Cardiac muscle cell (in vitro differentiated cells and primary cell): ENCODE data around the gene DLG1. TPM values are rescaled to one million over a fixed set of nuclear protein-coding genes. Genes with fewer than 3 reads are reported as not detected.

Experiments used
- DNase-seq, 2 donors: peaks; one replicate each; pipeline versions ENCODE4 v3.0.0 to v3.0.0-alpha.2; 2010 to 2017; ENCODE audit warnings: low read depth in 1 of 2, low spot score in 1 of 2
- H3K27ac ChIP-seq: fragments of 200-600 bp; sonication (generic); 2 replicates; pipeline ENCODE4 v1.5.1; 2016
- H3K27me3 ChIP-seq: fragments of 200-600 bp; sonication (generic); 2 replicates; pipeline ENCODE4 v1.6.0; 2016; ENCODE audit warnings: control low read depth
- H3K36me3 ChIP-seq: fragments of 200-600 bp; sonication (generic); 2 replicates; pipeline ENCODE4 v1.5.1; 2016; ENCODE audit warnings: control low read depth
- H3K4me1 ChIP-seq: fragments of 200-600 bp; sonication (generic); 2 replicates; pipeline ENCODE4 v1.8.1; 2017; ENCODE audit warnings: low read depth, mild to moderate bottlenecking, mixed run types
- H3K4me3 ChIP-seq: fragments of 200-600 bp; sonication (generic); 2 replicates; pipeline ENCODE4 v1.5.1; 2016; ENCODE audit warnings: mild to moderate bottlenecking
- H3K9me3 ChIP-seq: fragments of 200-600 bp; sonication (generic); 2 replicates; pipeline ENCODE4 v1.5.1; 2017; ENCODE audit warnings: low read depth, mild to moderate bottlenecking, control low read depth
- polyA plus RNA-seq: library from polyadenylated mRNA; unstranded; fragments of >200 nt; fragmentation: Nextera tagmentation; extraction: Ambion mirVana; gene quantifications from 2 replicates; pipeline ENCODE4 v1.2.1, GENCODE V29; 2016
- total RNA-seq: library from RNA; depleted of rRNA; stranded (reverse); fragments of >200 nt; gene quantifications from 2 replicates; pipeline ENCODE4 v1.2.3, GENCODE V29; 2016
- TF ChIP-seq, protein P1 (sequence below): IDR thresholded peaks from 2 replicates; pipeline ENCODE4 v1.5.1; 2012; ENCODE audit warnings: low read depth, mild to moderate bottlenecking, low read length

DLG1 gene
- total and polyA plus RNA-seq, 2 experiments from 2014 or later = 42.8 to 61.4 TPM

DNA sequence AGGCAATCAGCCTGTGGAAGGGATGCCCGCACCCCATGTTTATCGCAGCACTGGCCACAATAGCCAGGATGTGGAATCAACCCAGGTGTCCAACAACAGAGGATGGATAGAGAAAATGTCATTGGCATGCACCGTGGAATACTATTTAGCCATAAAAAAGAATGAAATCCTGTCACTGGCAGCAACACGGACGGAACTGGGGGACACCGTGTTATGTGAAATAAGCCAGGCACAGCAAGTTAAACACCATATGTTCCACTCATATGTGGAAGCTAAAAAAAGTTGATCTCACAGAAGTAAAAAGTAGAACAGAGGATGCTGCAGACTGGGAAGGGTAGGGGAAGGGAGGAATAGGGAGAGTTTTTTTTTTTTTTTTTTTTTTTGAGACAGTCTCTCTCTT lies 284.4 kb downstream of the DLG1 start:
- no peak overlapping the region for H3K27ac ChIP-seq
- no peak for DNase-seq
- H3K4me3 ChIP-seq = no peak overlapping the region
- no peaks in the 10 kb centered on the region for H3K27me3 ChIP-seq
- no peaks in the 10 kb centered on the region for H3K9me3 ChIP-seq
- H3K36me3 ChIP-seq = no peaks in the 10 kb centered on the region
- peaks cover 6% of the 10 kb centered on the region for H3K4me1 ChIP-seq
- TF ChIP-seq, protein P1, sequence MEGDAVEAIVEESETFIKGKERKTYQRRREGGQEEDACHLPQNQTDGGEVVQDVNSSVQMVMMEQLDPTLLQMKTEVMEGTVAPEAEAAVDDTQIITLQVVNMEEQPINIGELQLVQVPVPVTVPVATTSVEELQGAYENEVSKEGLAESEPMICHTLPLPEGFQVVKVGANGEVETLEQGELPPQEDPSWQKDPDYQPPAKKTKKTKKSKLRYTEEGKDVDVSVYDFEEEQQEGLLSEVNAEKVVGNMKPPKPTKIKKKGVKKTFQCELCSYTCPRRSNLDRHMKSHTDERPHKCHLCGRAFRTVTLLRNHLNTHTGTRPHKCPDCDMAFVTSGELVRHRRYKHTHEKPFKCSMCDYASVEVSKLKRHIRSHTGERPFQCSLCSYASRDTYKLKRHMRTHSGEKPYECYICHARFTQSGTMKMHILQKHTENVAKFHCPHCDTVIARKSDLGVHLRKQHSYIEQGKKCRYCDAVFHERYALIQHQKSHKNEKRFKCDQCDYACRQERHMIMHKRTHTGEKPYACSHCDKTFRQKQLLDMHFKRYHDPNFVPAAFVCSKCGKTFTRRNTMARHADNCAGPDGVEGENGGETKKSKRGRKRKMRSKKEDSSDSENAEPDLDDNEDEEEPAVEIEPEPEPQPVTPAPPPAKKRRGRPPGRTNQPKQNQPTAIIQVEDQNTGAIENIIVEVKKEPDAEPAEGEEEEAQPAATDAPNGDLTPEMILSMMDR = no peak

DNA sequence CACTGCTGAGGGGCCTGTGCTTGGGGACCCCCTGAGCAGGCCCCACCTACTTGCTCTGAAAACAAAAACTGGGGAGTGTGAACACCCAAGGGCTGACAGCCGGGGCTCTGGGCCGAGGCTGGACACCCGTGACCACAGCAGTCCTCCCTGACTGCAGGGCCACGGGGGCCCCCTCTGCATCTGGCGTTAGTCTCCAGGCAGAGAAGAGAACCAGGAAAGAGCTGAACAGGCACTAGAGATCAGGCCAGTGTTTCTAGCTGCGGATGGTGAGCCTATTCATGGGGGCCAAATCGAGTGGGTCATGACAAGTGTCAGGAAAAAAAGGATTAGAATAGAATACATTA lies 285.9 kb downstream of the DLG1 start:
- H3K4me1 ChIP-seq = peaks cover 6% of the 10 kb centered on the region
- H3K4me3 ChIP-seq = no peak overlapping the region
- DNase-seq = no peak
- no peaks in the 10 kb centered on the region for H3K27me3 ChIP-seq
- no peaks in the 10 kb centered on the region for H3K9me3 ChIP-seq
- H3K36me3 ChIP-seq = no peaks in the 10 kb centered on the region
- H3K27ac ChIP-seq = no peak overlapping the region
- TF ChIP-seq, protein P1 = no peak

DNA sequence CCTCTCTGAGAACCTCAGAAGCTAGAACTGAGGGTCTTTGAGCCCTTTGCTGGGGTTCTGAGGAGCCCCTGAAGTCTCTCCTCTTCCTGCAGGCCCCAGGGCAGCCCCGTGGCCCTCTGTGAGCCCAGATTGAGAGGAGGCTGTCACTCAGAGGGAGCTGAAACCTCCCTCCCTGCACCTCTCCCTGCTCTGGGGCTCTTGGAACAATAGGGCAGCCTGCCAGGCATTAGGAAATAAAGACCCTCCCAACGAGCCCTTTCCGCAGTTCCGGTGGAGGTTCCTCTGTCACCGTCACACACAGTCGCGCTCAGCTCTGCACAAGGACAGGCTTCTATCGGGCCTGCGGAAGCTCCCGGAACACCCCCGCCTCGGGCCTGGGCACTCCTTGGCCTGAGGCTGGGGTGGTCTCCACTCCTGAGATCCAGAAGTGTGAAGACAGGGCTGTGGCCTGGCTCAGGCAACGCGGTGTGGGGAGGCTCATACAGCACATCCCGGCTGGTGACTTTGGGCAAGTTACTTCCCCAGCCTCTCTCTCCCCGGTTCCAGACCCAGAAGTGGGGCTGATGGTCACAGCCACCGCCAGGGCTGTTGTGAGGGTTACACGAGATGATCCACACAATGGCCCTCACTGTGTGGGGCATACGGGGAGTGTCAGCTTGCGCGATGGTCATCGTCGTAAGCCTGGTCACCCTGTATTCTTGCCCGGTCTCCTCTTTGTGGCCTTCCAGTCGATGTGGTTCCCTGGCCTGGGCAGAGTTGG lies 286.5 kb downstream of the DLG1 start:
- Histone ChIP-seq H3K27me3 (no peaks in the 10 kb centered on the region), H3K4me3 (no peak overlapping the region), H3K36me3 (no peaks in the 10 kb centered on the region), H3K9me3 (no peaks in the 10 kb centered on the region), H3K27ac (no peak overlapping the region), H3K4me1 (peaks cover 6% of the 10 kb centered on the region)
- DNase-seq = no peak
- TF ChIP-seq, protein P1 = no peak

DNA sequence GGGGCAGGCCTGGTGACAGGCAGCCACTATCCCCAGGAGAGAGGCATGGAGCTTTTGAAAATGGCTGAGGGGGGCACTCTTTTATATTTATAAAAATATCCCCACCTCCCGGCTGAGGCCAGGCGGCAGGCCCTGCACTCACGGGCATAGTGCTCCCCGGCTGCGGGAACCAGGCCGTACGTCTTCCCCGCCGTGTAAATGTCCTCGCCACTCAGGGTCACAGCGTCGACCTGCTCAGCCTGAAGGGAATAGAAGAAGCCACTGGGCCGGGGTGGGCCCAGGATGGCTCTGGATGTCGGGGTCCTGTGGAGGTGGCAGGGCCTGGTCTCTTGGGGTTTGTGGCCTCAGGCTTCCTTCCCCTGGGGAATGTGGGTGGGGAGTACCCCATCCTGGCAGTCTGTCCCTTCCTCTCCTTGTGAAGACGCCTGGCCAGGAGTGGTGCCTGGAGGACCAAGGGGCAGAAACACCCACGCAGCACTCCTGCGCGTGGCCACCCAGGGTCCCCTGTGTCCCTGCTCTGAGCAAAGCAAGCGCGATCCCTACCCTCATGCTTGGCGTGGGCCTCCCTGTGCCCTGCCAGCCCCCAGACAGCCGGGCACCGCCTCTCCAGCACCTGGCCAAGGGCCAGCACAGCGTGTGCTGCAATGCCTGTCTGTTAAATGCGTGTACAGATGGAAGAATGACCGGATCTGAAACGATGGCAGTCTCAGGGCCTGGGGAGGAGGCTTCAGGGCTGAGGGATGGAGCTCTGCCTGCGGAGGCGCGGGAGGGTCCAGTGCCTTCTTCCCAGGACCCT lies 287.7 kb downstream of the DLG1 start:
- no peaks in the 10 kb centered on the region for H3K9me3 ChIP-seq
- no peak for DNase-seq
- H3K27ac ChIP-seq = no peak overlapping the region

DNA sequence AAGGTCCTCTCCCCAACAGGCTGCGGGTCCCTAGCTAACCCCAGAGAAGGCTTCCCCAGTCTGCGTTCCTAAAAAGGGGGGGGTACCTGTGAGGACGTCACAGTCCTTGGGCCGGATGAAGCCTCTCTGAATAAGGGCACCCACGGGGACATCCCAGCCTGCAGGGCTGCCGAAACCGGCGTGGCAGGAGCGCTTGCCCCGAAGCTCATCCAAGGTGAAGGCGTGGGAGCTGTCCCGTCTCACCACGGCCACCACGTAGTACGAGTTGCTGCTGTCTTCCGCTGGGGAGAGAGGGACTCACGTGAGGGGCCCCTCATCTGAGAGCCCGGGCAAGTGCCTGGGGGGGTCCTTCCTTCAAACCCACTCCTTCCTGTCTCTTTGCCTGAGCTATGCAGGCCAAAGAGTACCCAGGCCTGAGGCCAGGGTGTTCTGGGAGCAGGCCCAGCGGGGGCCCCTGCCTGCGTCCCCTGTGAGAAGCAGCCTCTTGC lies 288.8 kb downstream of the DLG1 start:
- Histone ChIP-seq H3K27ac (no peak overlapping the region), H3K4me3 (no peak overlapping the region), H3K4me1 (peaks cover 6% of the 10 kb centered on the region), H3K27me3 (no peaks in the 10 kb centered on the region), H3K9me3 (no peaks in the 10 kb centered on the region), H3K36me3 (no peaks in the 10 kb centered on the region)
- no peak for DNase-seq
- TF ChIP-seq, protein P1 = no peak

More for the DNA sequence above, 287.7 kb downstream of the DLG1 start:
- Histone ChIP-seq H3K4me3 (no peak overlapping the region), H3K36me3 (no peaks in the 10 kb centered on the region), H3K4me1 (peaks cover 6% of the 10 kb centered on the region), H3K27me3 (no peaks in the 10 kb centered on the region)
- TF ChIP-seq, protein P1 = no peak
